PC-3 (cell line): ENCODE measurements around the gene SPSB3. TPM values are rescaled to one million over a fixed set of nuclear protein-coding genes. Genes with fewer than 3 reads are reported as not detected.

Experiments
- ATAC-seq: fragments of 200-7000 bp; cut with Tn5 transposase; 2 replicates; pipeline ENCODE4 v1.9.1; 2020; ENCODE audit warnings: mild to moderate bottlenecking, moderate library complexity
- BruUV-seq: library from RNA; stranded (reverse); fragments of 400-500 nt; replicated peaks from 2 replicates; lab custom pipeline; 2021; lab: Mats Ljungman, UMichigan
- CTCF ChIA-PET: fragments of 300-600 bp; sonication (Branson Sonifier 250); formaldehyde crosslinking; loops from one replicate; lab custom pipeline; 2022; ENCODE audit warnings: antibody characterized with exemption; lab: Charles Lee
- POLR2A ChIA-PET: fragments of 300-600 bp; sonication (Branson Sonifier 250); formaldehyde crosslinking; loops from one replicate; lab custom pipeline; 2022; ENCODE audit warnings: antibody characterized with exemption; ENCODE audit not compliant: unreplicated experiment; lab: Charles Lee
- DNase-seq: peaks from one replicate; pipeline ENCODE4 v3.0.0-alpha.2; 2015
- H2AFZ ChIP-seq: fragments of 300-600 bp; sonication (generic); 2 replicates; pipeline ENCODE4 v1.6.0; 2016; ENCODE audit warnings: antibody characterized with exemption, low read length
- H3F3A ChIP-seq: fragments of 300-600 bp; sonication (generic); one replicate; pipeline ENCODE4 v1.6.0; 2017; ENCODE audit warnings: antibody characterized with exemption, low read length, control low read depth, mild to moderate bottlenecking; ENCODE audit not compliant: unreplicated experiment
- H3K27ac ChIP-seq: fragments of 300-600 bp; sonication (generic); 2 replicates; pipeline ENCODE4 v1.5.1; 2016; ENCODE audit warnings: mild to moderate bottlenecking, low read length
- H3K27me3 ChIP-seq: fragments of 300-600 bp; sonication (generic); 2 replicates; pipeline ENCODE4 v1.6.1; 2016; ENCODE audit warnings: low read length, mixed read lengths
- H3K36me3 ChIP-seq: fragments of 300-600 bp; sonication (generic); 2 replicates; pipeline ENCODE4 v1.6.1; 2016; ENCODE audit warnings: low read depth, mixed run types, low read length, mixed read lengths
- H3K4me1 ChIP-seq: fragments of 300-600 bp; sonication (generic); 2 replicates; pipeline ENCODE4 v1.5.1; 2016; ENCODE audit warnings: low read length; ENCODE audit not compliant: insufficient read depth
- H3K4me2 ChIP-seq: fragments of 300-600 bp; sonication (generic); 2 replicates; pipeline ENCODE4 v1.6.0; 2016; ENCODE audit warnings: low read length
- H3K4me3 ChIP-seq: fragments of 300-600 bp; sonication (generic); 2 replicates; pipeline ENCODE4 v1.5.1; 2016; ENCODE audit warnings: mild to moderate bottlenecking, low read length, mixed read lengths
- H3K79me2 ChIP-seq: fragments of 300-600 bp; sonication (generic); 2 replicates; pipeline ENCODE4 v1.6.1; 2017; ENCODE audit warnings: low read length, mixed read lengths
- H3K9ac ChIP-seq: fragments of 300-600 bp; sonication (generic); 2 replicates; pipeline ENCODE4 v1.6.0; 2016; ENCODE audit warnings: mild to moderate bottlenecking, low read length
- H3K9me2 ChIP-seq: fragments of 300-600 bp; sonication (generic); replicated peaks from 2 replicates; pipeline ENCODE4 v1.6.1; 2016; ENCODE audit warnings: mixed run types, low read length, mixed read lengths
- H3K9me3 ChIP-seq: fragments of 300-600 bp; sonication (generic); 2 replicates; pipeline ENCODE4 v1.6.1; 2016; ENCODE audit warnings: low read length, mixed read lengths
- H4K20me1 ChIP-seq: fragments of 300-600 bp; sonication (generic); 2 replicates; pipeline ENCODE4 v1.6.1; 2016; ENCODE audit warnings: low read length, mixed read lengths
- CTCF ChIP-seq: fragments of 300-600 bp; sonication (generic); conservative IDR thresholded peaks from 2 replicates; pipeline ENCODE4 v1.5.1; 2017; ENCODE audit warnings: antibody characterized with exemption, low read depth, mild to moderate bottlenecking, low read length
- EZH2 ChIP-seq: fragments of 300-600 bp; sonication (generic); IDR thresholded peaks from one replicate; pipeline ENCODE4 v1.6.1; 2017; ENCODE audit warnings: antibody characterized with exemption, mild to moderate bottlenecking, low read length; ENCODE audit not compliant: unreplicated experiment
- EZH2phosphoT487 ChIP-seq: fragments of 300-600 bp; sonication (generic); IDR thresholded peaks from 2 replicates; pipeline ENCODE4 v1.6.1; 2018; ENCODE audit warnings: mild to moderate bottlenecking, antibody characterized with exemption, low read length, borderline replicate concordance
- intact Hi-C: fragments of 100-400 bp; cut with micrococcal nuclease; formaldehyde crosslinking; loops from 2 replicates; pipeline ENCODE4 v1.9.0; 2023
- total RNA-seq: library from RNA; depleted of rRNA; stranded (reverse); fragments of >200 nt; gene quantifications from 2 replicates; pipeline ENCODE4 v1.2.3, GENCODE V29; 2014

The SPSB3 gene
- total RNA-seq, 1 experiment from 2014 or later, result 27.4 TPM

- Histone ChIP-seq H3K9me2 (no peaks in the 10 kb centered on the region), H3K36me3 (peaks cover 4% of the 10 kb centered on the region; the same call in 1 of the 2 replicates), H3K4me1 (no peaks in the 10 kb centered on the region), H3K79me2 (no peaks in the 10 kb centered on the region), H3F3A (no peaks in the 10 kb centered on the region), H2AFZ (0 out of 2 replicates have a peak overlapping the region, but pooled peaks have one; percentile 48), H3K9ac (no peak overlapping the region), H4K20me1 (no peaks in the 10 kb centered on the region), H3K27me3 (no peaks in the 10 kb centered on the region), H3K27ac (no peak overlapping the region), H3K4me2 (no peak overlapping the region), H3K9me3 (no peaks in the 10 kb centered on the region), H3K4me3 (no peak overlapping the region)
- intact Hi-C loops, result no loop called here
- ATAC-seq, result peak; percentile 99
- TF ChIP-seq EZH2, result no peak
- peak; percentile 82 for TF ChIP-seq CTCF
- CTCF ChIA-PET, result interaction anchor here (0.5 kb wide), 1 partner anchor 92 kb away, joined by 7 read pairs; no protein-coding TSS in a partner anchor
- POLR2A ChIA-PET, result no interaction called here
- peak; percentile 70 for DNase-seq
- BruUV-seq, result no TSS peak
These were observed 30.4 kb upstream of the SPSB3 start for GRCh38 chr16:1812732-1813163.

GRCh38 chr16:1810536-1810935 lies 28.2 kb upstream of the SPSB3 start:
- no peaks in the 10 kb centered on the region for H3K4me1 ChIP-seq
- ATAC-seq (no peak), DNase-seq (no peak)
- H3K36me3 ChIP-seq, result no peaks in the 10 kb centered on the region; the same call in 1 of the 2 replicates
- H4K20me1 ChIP-seq, result no peaks in the 10 kb centered on the region
- no peak overlapping the region for H3K27ac ChIP-seq
- intact Hi-C loops, result no loop called here
- H3F3A ChIP-seq, result no peaks in the 10 kb centered on the region
- no TSS peak for BruUV-seq
- H3K9ac ChIP-seq, result no peak overlapping the region
- H2AFZ ChIP-seq, result no peak overlapping the region
- ChIA-PET POLR2A (no interaction called here), CTCF (interaction anchor here (0.8 kb wide), 1 partner anchor 121 kb away, joined by 3 read pairs; no protein-coding TSS in a partner anchor)
- H3K27me3 ChIP-seq, result no peaks in the 10 kb centered on the region
- H3K4me3 ChIP-seq, result no peak overlapping the region
- H3K79me2 ChIP-seq, result no peaks in the 10 kb centered on the region
- no peaks in the 10 kb centered on the region for H3K9me3 ChIP-seq
- H3K4me2 ChIP-seq, result no peak overlapping the region
- TF ChIP-seq CTCF (no peak), EZH2phosphoT487 (no peak), EZH2 (no peak)
- H3K9me2 ChIP-seq, result no peaks in the 10 kb centered on the region

- no TSS peak for BruUV-seq
- ChIA-PET POLR2A (no interaction called here), CTCF (interaction anchor here (0.8 kb wide), 1 partner anchor 122 kb away, joined by 3 read pairs; no protein-coding TSS in a partner anchor)
- Histone ChIP-seq H2AFZ (no peak overlapping the region), H3K9ac (no peak overlapping the region), H3K27ac (no peak overlapping the region), H3F3A (no peaks in the 10 kb centered on the region), H4K20me1 (no peaks in the 10 kb centered on the region), H3K9me2 (no peaks in the 10 kb centered on the region), H3K27me3 (no peaks in the 10 kb centered on the region), H3K9me3 (no peaks in the 10 kb centered on the region), H3K79me2 (no peaks in the 10 kb centered on the region), H3K4me3 (no peak overlapping the region), H3K36me3 (no peaks in the 10 kb centered on the region), H3K4me1 (no peaks in the 10 kb centered on the region), H3K4me2 (no peak overlapping the region)
- DNase-seq (no peak), ATAC-seq (no peak)
- TF ChIP-seq EZH2 (no peak), CTCF (no peak), EZH2phosphoT487 (no peak)
- intact Hi-C loops, result no loop called here
These were observed 27.7 kb upstream of the SPSB3 start for GRCh38 chr16:1810106-1810505.
